ENCODE results near the gene TMBIM1. TPM values are rescaled to one million over a fixed set of nuclear protein-coding genes. Genes with fewer than 3 reads are reported as not detected.

TMBIM1 gene
- polyA plus RNA-seq, 4 donors: 90.9 to 107 (median 99.8) TPM

- DNase-seq (ENCODE audit: low read depth in 4 of 4, low spot score in 3 of 4): no peak
These were observed 32.1 kb downstream of the TMBIM1 start for GRCh38 chr2:218260166-218260565.

GRCh38 chr2:218259099-218259961, 33.0 kb downstream of the TMBIM1 start:
- DNase-seq (ENCODE audit: low read depth in 4 of 4, low spot score in 3 of 4): no peak

GRCh38 chr2:218257390-218257981, 34.8 kb downstream of the TMBIM1 start:
- no peak for DNase-seq (ENCODE audit: low read depth in 4 of 4, low spot score in 3 of 4)

- no peak for DNase-seq (ENCODE audit: low read depth in 4 of 4, low spot score in 3 of 4)
These were observed 35.5 kb downstream of the TMBIM1 start for GRCh38 chr2:218256612-218257350.

GRCh38 chr2:218255446-218255845, 36.9 kb downstream of the TMBIM1 start:
- DNase-seq (ENCODE audit: low read depth in 4 of 4, low spot score in 3 of 4): no peak

GRCh38 chr2:218253232-218253625, 39.1 kb downstream of the TMBIM1 start:
- no peak for DNase-seq (ENCODE audit: low read depth in 4 of 4, low spot score in 3 of 4)

GRCh38 chr2:218252509-218253231, 39.6 kb downstream of the TMBIM1 start:
- no peak for DNase-seq (ENCODE audit: low read depth in 4 of 4, low spot score in 3 of 4)

GRCh38 chr2:218249691-218250090, 42.6 kb downstream of the TMBIM1 start:
- DNase-seq (ENCODE audit: low read depth in 4 of 4, low spot score in 3 of 4): no peak

- DNase-seq (ENCODE audit: low read depth in 4 of 4, low spot score in 3 of 4): no peak
These were observed 47.1 kb downstream of the TMBIM1 start for GRCh38 chr2:218245214-218245613.

- DNase-seq (ENCODE audit: low read depth in 4 of 4, low spot score in 3 of 4): no peak
These were observed 47.6 kb downstream of the TMBIM1 start for GRCh38 chr2:218244665-218245064.

- DNase-seq (ENCODE audit: low read depth in 4 of 4, low spot score in 3 of 4): no peak
These were observed 48.1 kb downstream of the TMBIM1 start for GRCh38 chr2:218244204-218244603.

GRCh38 chr2:218238887-218239286, 53.4 kb downstream of the TMBIM1 start:
- no peak for DNase-seq (ENCODE audit: low read depth in 4 of 4, low spot score in 3 of 4)

- DNase-seq (ENCODE audit: low read depth in 4 of 4, low spot score in 3 of 4): no peak
These were observed 55.5 kb downstream of the TMBIM1 start for GRCh38 chr2:218236829-218237228.

GRCh38 chr2:218235017-218235416, 57.3 kb downstream of the TMBIM1 start:
- DNase-seq (ENCODE audit: low read depth in 4 of 4, low spot score in 3 of 4): no peak

GRCh38 chr2:218234521-218234920, 57.8 kb downstream of the TMBIM1 start:
- no peak for DNase-seq (ENCODE audit: low read depth in 4 of 4, low spot score in 3 of 4)

- no peak for DNase-seq (ENCODE audit: low read depth in 4 of 4, low spot score in 3 of 4)
These were observed 58.8 kb downstream of the TMBIM1 start for GRCh38 chr2:218233543-218233942.

- DNase-seq (ENCODE audit: low read depth in 4 of 4, low spot score in 3 of 4): no peak
These were observed 61.4 kb downstream of the TMBIM1 start for GRCh38 chr2:218230882-218231281.

- DNase-seq (ENCODE audit: low read depth in 4 of 4, low spot score in 3 of 4): no peak
These were observed 62.5 kb downstream of the TMBIM1 start for GRCh38 chr2:218229851-218230250.

- no peak for DNase-seq (ENCODE audit: low read depth in 4 of 4, low spot score in 3 of 4)
These were observed 63.1 kb downstream of the TMBIM1 start for GRCh38 chr2:218229239-218229638.

- DNase-seq (ENCODE audit: low read depth in 4 of 4, low spot score in 3 of 4): no peak
These were observed 63.8 kb downstream of the TMBIM1 start for GRCh38 chr2:218228366-218229090.

Data from right renal pelvis (tissue), 4 donors.